ENCODE measurements around the gene C1QTNF12.
"Not testable (repeated sequence)": the region's sequence is repeated elsewhere in the genome, so short reads cannot be mapped to it uniquely, and the experiment has no call there.

The C1QTNF12 gene

GRCh38 chr1:1196431-1197187, 49.9 kb downstream of the C1QTNF12 start:
- no peak for DNase-seq

- not testable (repeated sequence) for DNase-seq
Observed at GRCh38 chr1:1195726-1196125, 50.8 kb downstream of the C1QTNF12 start.

GRCh38 chr1:1194723-1195122, 51.8 kb downstream of the C1QTNF12 start:
- no peak for DNase-seq

Measured in NCI-H1694 treated with DMSO at 0.1 percent for 48 hours (cell line).